GM12891 (cell line): ENCODE data around the gene AP4E1.
"Not testable (repeated sequence)": the region's sequence is repeated elsewhere in the genome, so short reads cannot be mapped to it uniquely, and the experiment has no call there.

Source experiments
- DNase-seq: peaks from one replicate; pipeline ENCODE4 v3.0.0; 2011; ENCODE audit warnings: low spot score; ENCODE audit not compliant: insufficient read length
- FAIRE-seq: peaks from 2 replicates; lab custom pipeline; 2011; peaks lifted over from hg19 to GRCh38; lab: Jason Lieb, UNC
- PAX5 ChIP-seq: IDR thresholded peaks from 2 replicates; pipeline ENCODE4 v1.6.1; 2011; ENCODE audit warnings: low read length, moderate library complexity, mild to moderate bottlenecking; ENCODE audit not compliant: insufficient read depth, severe bottlenecking
- POLR2A ChIP-seq: IDR thresholded peaks from 2 replicates; pipeline ENCODE4 v1.6.1; 2011; ENCODE audit warnings: low read depth, low read length, control low read depth
- POLR2AphosphoS5 ChIP-seq: IDR thresholded peaks from 2 replicates; pipeline ENCODE4 v1.6.1; 2011; ENCODE audit warnings: low read depth, low read length, control low read depth
- POU2F2 ChIP-seq: IDR thresholded peaks from 2 replicates; pipeline ENCODE4 v1.6.1; 2011; ENCODE audit warnings: low read depth, mild to moderate bottlenecking, control low read depth, low read length, moderate library complexity
- SPI1 ChIP-seq: IDR thresholded peaks from 2 replicates; pipeline ENCODE4 v1.6.1; 2011; ENCODE audit warnings: low read depth, low read length, control low read depth
- TAF1 ChIP-seq: IDR thresholded peaks from 2 replicates; pipeline ENCODE4 v1.6.1; 2011; ENCODE audit warnings: low read depth, low read length, control low read depth

AP4E1 gene

DNA sequence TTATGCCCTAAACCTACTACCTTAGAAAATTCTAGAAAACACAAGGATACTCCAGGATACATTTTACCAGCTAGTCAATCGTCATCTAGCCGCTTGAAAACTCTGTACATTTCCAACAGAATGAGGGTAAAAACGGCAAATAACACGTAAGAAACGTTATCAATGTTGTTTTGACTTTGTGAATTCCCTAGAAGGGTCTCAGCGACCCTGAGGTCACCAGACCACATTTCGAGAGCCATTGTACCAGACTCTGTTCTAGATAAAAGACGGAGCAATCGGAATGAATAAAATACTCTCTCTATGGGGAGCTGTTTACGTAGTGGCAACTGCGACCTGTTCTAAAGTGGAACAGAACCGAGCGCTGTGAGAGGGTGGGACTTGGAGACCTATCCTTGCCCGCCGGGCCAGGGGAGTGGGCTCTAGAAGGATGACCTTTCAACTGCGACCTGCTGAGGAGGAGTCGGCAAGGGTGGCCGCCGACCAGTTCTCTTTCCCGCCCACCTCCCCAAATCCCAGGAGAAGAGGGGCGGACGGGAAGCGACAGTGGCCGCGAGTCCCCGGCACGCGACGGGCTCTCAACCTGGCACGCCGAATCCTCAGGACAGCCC lies 778 bp upstream of the AP4E1 start:
- no peak for FAIRE-seq
- TF ChIP-seq POU2F2 (no peak), PAX5 (no peak), TAF1 (no peak), SPI1 (no peak), POLR2AphosphoS5 (no peak), POLR2A (no peak; the same call in 1 of the 2 replicates)

DNA sequence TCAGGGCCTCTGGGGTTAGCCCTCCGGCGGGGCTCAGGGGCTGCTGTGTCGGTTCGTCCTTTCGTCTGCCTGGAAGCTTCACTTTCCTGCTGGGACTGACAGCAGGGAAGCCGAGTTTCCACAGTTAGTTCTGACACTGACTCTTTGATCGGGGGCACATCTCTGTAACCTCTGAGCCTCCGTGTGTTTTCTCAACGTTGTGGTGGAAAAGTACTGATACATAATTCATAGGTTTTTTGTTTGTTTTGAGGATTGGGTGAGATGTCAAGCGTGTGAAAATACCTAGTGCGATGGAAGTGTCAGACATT lies 481 bp downstream of the AP4E1 start:
- DNase-seq (no peak), FAIRE-seq (no peak)
- TF ChIP-seq PAX5 (no peak), POU2F2 (no peak), POLR2AphosphoS5 (no peak), TAF1 (no peak), POLR2A (no peak), SPI1 (no peak)

More for the DNA sequence above, 778 bp upstream of the AP4E1 start:
- DNase-seq, result no peak

GRCh38 chr15:50910426-50910795 lies 1.9 kb downstream of the AP4E1 start:
- DNase-seq, FAIRE-seq: not testable (repeated sequence)

DNA sequence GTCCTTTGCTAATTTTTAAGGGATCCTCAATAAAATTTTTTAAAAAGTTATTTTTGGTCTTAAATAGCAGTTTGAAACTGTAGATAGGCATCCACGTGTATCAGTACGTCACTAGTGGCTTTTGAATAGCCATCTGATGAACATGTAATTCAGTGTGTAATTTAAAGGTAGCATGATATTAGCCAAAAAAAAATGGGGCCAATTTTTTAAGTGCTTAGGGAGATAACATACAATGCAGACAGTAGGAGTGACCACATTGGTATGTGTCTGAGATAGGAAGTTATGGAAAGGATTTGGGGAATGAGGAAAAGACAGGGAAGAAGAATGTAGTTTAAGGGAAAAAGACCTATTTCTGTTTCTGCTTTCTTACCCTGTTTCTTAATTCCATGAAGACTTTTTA lies 2.5 kb downstream of the AP4E1 start:
- TF ChIP-seq POU2F2, result no peak
- no peak for TF ChIP-seq POLR2AphosphoS5
- TF ChIP-seq SPI1, result no peak
- no peak for TF ChIP-seq PAX5
- no peak for TF ChIP-seq TAF1
- TF ChIP-seq POLR2A, result no peak
- DNase-seq (no peak), FAIRE-seq (no peak)

- no peak for DNase-seq
- FAIRE-seq, result no peak
- TF ChIP-seq SPI1 (no peak), POLR2A (no peak), POU2F2 (no peak), PAX5 (no peak)
Measured at GRCh38 chr15:50911621-50912020, 3.1 kb downstream of the AP4E1 start.

DNA sequence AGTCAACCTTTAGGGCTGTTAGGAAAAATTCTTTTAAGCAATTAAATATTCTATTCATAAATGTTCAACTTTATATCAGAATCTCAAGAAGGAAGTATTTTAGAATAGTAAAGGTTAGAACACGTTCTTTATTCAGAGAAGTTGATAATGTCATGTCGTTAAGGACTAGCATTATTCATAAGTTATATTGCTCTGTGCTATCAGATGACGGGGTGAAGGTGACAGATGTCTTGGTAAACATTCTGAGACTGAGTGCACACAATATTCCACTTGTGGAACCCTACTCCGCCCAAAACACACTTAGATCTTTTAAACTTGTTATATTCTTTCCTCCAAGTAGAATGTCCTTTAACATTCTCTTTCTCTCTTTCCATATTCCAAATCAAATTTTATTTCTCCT lies 7.9 kb downstream of the AP4E1 start:
- no peak for DNase-seq
- no peak for TF ChIP-seq POLR2AphosphoS5
- no peak for TF ChIP-seq TAF1
- TF ChIP-seq SPI1, result no peak
- TF ChIP-seq PAX5, result no peak
- TF ChIP-seq POU2F2, result no peak
- TF ChIP-seq POLR2A, result no peak
- no peak for FAIRE-seq

DNA sequence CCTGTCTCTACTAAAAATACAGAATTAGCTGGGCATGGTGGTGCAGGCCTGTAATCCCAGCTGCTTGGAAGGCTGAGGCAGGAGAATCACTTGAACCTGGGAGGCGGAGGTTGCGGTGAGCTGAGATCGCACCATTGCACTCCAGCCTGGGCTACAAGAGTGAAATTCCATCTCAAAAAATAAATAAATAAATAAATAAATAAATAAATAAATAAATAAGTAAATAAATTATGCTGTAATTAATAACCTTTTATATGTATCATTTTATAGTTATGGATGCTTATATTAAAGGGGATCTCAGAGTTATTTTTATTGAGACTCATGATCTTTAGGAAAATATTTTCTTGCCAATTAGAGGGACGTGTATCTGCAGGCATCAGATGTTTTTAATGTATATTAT lies 10.9 kb downstream of the AP4E1 start:
- FAIRE-seq, DNase-seq: not testable (repeated sequence)

GRCh38 chr15:50925281-50925680 lies 16.8 kb downstream of the AP4E1 start:
- TF ChIP-seq POLR2AphosphoS5, result no peak
- TF ChIP-seq TAF1, result no peak
- TF ChIP-seq POU2F2, result no peak
- no peak for TF ChIP-seq SPI1
- no peak for TF ChIP-seq PAX5
- TF ChIP-seq POLR2A, result no peak
- DNase-seq, result no peak
- FAIRE-seq, result no peak

DNA sequence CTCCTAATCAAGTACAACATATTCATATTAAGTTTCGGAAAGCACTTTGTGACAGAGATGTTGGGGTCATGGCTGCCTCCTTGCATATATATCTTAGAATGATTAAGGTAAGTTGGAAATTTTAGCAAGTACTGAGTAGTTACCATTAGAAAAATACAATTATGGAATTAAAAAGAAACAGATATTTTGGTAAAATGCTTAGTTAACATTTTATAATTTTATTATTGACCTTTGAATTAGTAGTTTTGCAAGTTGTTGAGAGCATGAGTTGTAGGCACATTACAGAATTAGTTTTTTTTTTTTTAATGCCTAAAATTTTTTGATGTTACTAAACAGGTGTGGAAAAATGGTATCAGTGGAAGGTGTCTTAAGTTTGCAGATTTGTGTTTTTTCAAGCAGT lies 20.6 kb downstream of the AP4E1 start:
- DNase-seq (no peak), FAIRE-seq (no peak)
- TF ChIP-seq PAX5, result no peak
- TF ChIP-seq TAF1, result no peak
- TF ChIP-seq SPI1, result no peak
- TF ChIP-seq POLR2AphosphoS5, result no peak
- TF ChIP-seq POU2F2, result no peak
- no peak for TF ChIP-seq POLR2A

DNA sequence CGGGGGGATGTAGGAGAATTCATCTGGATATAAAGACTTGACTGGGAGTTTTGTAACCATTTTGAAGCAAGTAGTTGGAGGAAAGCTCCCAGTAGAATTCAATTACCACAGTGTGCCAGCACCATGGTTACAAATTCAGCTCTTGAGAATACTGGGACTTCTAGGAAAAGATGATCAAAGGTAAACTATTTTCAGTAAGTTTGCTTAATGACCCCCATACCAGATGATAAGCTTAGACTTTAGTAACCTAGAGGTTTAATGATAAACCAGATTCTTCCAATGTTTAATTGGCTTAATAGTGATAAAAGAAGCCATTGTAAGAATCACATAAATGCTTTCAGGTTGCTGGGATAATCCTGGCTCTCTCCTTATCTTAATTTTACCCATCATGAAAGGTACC lies 22.3 kb downstream of the AP4E1 start:
- FAIRE-seq (no peak), DNase-seq (no peak)
- TF ChIP-seq POLR2A, result no peak
- no peak for TF ChIP-seq POU2F2
- no peak for TF ChIP-seq SPI1
- no peak for TF ChIP-seq POLR2AphosphoS5
- TF ChIP-seq TAF1, result no peak
- no peak for TF ChIP-seq PAX5

DNA sequence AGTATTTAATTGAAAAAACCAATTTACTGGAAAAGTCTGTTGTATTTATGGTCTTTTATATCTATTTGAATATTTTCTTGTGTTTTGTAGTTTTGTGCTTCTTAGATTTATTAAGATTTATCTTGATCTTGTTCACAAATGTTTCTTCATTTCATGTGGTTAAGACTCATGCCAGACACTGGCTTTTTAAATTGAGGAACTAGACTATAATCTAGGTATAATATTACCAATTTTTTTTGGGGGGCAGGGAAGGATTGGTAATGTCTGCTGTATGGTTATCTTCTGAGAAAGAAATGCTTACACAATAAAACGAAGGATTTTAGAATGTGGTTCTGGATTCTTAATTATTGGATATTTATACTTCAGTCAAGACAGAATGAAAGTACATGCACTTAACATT lies 24.9 kb downstream of the AP4E1 start:
- DNase-seq, result no peak
- TF ChIP-seq PAX5, result no peak
- no peak for TF ChIP-seq POU2F2
- TF ChIP-seq POLR2AphosphoS5, result no peak
- FAIRE-seq, result no peak
